Activated CD4-positive, alpha-beta T cell treated with anti-CD3 and anti-CD28 coated beads for 1 hour (primary cell): ENCODE data around the gene GIN1.
"Not testable (repeated sequence)": the region's sequence is repeated elsewhere in the genome, so short reads cannot be mapped to it uniquely, and the experiment has no call there.

ENCODE experiments used
- DNase-seq: peaks from one replicate; pipeline ENCODE4 v3.0.0-alpha.2; 2020

The GIN1 gene

DNA sequence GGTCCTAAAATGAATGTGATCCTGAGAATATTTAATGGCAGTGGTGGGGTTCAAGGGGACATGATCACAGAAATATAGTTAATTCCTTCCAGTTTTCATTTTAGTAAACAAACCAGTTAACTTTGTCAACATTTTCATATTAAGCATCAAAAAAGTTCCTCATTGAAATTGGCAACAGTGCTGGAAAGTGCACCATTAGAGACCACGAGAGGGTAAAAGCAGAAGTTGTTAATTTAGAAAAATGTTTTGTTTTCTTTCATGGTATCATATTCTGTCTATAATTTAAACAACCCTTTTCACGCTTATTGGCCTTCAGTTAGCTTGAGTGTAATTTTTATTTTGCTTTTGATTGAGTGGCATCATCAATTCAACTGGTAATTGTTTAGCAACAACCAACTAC, 11.9 kb downstream of the GIN1 start:
- DNase-seq: no peak

GRCh38 chr5:103102234-103102633, 17.7 kb downstream of the GIN1 start:
- DNase-seq: no peak

- DNase-seq: no peak
Observed at GRCh38 chr5:103101079-103101750, 18.7 kb downstream of the GIN1 start.

- no peak for DNase-seq
Observed at GRCh38 chr5:103098993-103099392, 20.9 kb downstream of the GIN1 start.

GRCh38 chr5:103094737-103095136, 25.2 kb downstream of the GIN1 start:
- DNase-seq: no peak

- no peak for DNase-seq
Observed at GRCh38 chr5:103093727-103094126, 26.2 kb downstream of the GIN1 start.

DNA sequence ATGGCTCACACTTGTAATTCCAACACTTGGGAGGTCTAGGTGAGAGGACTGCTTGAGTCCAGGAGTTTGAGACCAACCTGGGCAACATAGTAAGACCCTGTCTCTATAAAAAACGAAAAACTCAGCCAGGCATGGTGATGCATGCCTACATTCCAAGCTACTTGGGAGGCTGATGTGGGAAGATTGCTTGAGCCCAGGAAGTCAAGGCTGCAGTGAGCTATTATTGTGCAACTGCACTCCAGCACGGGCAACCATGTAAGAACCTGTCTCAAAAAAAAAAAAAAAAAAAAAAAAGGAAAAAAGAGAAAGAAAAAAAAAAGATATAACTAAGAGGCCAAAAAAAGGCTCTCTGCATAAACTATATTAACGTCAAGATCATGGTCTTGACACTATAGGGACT, 27.3 kb downstream of the GIN1 start:
- no peak for DNase-seq

- no peak for DNase-seq
Observed at GRCh38 chr5:103090791-103091190, 29.1 kb downstream of the GIN1 start.

DNA sequence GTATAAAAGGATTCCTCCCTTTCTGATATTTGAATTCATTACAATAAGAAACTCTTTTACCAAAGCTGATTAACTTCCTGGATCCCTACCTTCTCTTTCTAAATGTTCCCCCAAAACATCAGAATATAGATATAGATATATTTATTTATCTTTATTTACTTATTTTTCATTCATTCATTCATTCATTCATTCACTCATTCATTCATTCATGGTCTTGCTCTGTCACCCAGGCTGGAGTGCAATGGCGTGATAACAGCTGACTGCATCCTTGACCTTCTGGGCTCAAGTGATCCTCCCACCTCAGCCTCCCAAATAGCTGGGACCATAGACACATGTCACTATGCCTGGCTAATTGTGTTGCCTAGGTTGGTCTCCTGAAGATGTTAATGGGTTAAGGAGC, 30.7 kb downstream of the GIN1 start:
- DNase-seq: no peak

- DNase-seq: no peak
Observed at GRCh38 chr5:103086547-103086946, 33.4 kb downstream of the GIN1 start.

DNA sequence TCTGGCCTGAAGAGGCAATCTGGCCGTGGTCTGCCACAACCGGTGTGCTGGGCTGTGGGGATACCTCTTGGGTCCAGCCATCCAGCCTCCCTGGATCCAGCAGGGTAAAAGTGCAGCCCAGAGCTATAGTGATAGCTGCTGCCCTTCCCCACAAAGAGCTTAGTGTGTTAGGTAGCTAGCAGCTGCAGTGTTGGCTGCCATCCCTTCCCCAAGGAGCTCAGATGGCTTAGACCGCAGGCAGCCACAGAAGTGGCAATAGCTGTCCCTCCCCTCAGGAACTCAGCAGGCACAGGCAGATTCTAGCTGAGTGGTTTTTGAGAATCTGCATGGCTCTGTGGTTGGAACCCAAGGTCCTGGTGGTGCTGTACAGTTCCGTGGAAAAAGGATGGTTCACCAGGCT, 40.1 kb downstream of the GIN1 start:
- DNase-seq: no peak

DNA sequence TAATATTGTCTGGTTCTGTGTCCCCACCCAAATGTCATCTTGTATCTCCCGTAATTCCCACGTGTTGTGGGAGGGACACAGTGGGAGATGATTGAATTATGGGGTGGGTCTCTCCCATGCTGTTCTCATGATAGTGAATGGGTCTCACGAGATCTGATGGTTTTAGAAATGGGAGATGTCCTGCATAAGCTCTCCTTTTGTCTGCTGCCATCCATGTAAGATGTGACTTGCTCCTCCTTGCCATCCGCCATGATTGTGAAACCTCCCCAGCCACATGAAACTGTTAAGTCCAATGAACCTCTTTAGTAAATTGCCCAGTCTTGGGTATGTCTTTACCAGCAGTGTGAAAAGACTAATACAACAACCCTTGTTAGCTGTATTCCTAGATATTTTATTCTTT, 44.5 kb downstream of the GIN1 start:
- no peak for DNase-seq

GRCh38 chr5:103073500-103073899, 46.4 kb downstream of the GIN1 start:
- DNase-seq: not testable (repeated sequence)

GRCh38 chr5:103066326-103066725, 53.6 kb downstream of the GIN1 start:
- DNase-seq: no peak

DNA sequence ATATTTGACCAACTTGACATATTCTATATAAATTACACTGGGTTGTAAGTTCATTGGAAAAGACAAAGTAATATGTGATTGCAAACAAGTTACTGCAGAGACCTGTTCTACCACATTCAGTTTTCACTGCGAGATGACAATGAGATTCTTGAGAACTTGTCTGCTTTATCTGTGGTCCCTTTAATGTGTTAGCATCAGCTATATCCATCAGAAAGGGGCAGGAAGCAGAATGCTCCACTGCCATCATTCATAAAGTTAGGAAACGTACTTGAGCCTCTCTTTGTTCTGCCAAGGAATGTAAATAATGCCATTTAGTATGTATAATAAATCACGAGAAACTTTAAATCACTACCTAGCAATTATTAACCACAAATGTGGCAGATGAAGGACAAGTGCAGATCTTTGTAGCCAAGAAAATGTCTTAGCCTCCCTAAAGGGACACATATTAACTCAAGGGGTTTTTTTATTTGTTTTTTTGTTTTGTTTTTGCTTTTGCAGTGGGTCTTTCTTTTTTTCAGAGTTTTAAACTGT, 59.4 kb downstream of the GIN1 start:
- no peak for DNase-seq

DNA sequence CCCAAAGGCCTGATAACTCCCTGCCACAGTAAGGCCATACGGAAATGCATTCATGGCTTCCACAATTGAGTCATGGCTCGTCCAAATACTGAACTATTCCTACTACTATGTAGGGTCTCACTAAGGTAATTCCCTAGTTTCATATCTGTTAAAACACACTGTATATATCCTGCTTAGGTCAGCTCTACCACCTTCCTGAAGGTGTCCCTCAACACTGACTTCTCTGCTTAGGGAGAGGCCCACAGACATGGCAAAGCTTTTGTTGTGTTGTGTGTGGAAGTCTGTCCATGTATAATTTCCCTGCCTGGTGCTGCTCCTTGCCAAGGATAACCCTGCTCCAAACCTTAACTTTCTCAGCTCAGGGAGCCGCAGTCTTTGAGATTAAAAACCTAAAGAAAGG, 60.4 kb downstream of the GIN1 start:
- no peak for DNase-seq

GRCh38 chr5:103057208-103058130, 62.5 kb downstream of the GIN1 start:
- DNase-seq: no peak

DNA sequence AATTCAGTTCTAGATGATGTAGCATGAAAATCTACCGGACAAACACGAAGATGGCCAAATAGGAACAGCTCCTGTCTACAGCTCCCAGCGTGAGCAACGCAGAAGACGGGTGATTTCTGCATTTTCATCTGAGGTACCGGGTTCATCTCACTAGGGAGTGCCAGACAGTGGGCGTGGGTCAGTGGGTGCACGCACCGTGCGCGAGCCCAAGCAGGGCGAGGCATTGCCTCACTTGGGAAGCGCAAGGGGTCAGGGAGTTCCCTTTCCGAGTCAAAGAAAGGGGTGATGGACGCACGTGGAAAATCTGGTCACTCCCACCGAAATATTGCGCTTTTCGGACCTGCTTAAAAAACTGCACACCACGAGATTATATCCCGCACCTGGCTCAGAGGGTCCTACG, 73.2 kb downstream of the GIN1 start:
- DNase-seq: not testable (repeated sequence)

DNA sequence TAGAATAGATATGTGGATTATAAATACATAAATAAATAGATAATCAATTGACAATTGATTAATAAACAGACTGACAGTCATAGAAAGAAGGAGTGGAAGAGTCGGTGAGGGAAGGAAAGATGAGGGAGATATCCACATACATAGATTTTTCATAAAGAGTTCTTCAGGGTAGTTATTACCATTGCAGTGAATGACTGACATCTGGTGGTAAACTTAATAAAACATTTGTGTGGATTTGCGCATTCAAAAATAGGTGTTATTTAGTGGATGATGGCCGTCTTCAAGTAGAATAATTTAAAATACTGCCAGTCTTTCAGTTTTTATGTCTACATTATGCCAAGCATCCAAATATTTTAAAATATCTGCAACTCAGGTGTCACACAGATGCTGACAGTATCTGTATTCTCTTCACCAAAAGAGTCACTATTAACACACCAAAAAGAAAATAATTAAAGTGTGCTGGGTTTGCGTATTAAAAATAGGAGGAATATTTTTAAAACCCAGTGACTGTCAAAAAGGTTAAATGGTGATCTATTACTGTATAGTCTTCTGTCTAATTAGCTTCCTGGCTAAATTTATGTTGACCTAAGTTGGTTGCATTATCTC, 78.8 kb downstream of the GIN1 start:
- no peak for DNase-seq

GRCh38 chr5:103037673-103038455, 82.1 kb downstream of the GIN1 start:
- DNase-seq: no peak

DNA sequence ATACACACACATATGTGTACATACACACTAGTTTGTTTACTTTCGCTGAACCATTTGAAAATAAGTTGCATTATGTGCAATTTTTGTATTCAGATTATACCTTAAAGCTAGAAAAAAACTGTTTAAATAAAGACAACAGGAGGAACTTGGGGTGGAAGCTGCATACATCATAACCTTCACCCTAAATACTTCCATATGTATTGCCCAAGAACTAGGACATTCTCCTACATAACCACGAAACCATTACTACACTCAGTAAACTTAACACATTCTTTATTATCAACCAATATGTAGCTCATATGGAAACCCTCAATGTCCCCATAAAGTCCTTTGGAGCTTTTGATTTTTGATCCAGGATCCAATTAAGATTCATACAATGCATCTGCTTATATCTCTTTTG, 83.3 kb downstream of the GIN1 start:
- DNase-seq: no peak
